H1 (cell line): Measurements from ENCODE around the gene AMH.

Source experiments
- CBX5 ChIP-seq: fragments of 300-800, 300-1000 bp; sonication (generic); IDR thresholded peaks from 2 replicates; pipeline ENCODE4 v1.7.1; 2016; ENCODE audit warnings: antibody characterized with exemption, low read length, low read depth
- CTCF ChIP-seq, 3 experiments: IDR thresholded peaks; 1 replicate in 2 of 3; 2 replicates in 1 of 3; pipeline versions ENCODE4 v1.5.1 to v1.6.1; 2011; ENCODE audit warnings: low read length in 3 of 3, mild to moderate bottlenecking in 3 of 3, inconsistent platforms in 2 of 3, low read depth in 1 of 3, moderate library complexity in 1 of 3; ENCODE audit not compliant: insufficient read depth in 1 of 3; ENCODE audit errors: control extremely low read depth in 1 of 3
- RAD21 ChIP-seq, 2 experiments: IDR thresholded peaks in 1 of 2; conservative IDR thresholded peaks in 1 of 2; 2 replicates each; pipeline ENCODE4 v1.6.1; 2011; ENCODE audit warnings: low read depth in 2 of 2, low read length in 2 of 2, improper control_type of control experiment in 1 of 2, inconsistent platforms in 1 of 2, mild to moderate bottlenecking in 1 of 2, moderate library complexity in 1 of 2

- TF ChIP-seq CTCF (IDR thresholded peaks at IDR 0.05; ENCODE audit: control extremely low read depth in 1 of 3, insufficient read depth in 1 of 3, low read depth in 1 of 3, low read length in 3 of 3) (no peak), CBX5 (no peak), RAD21 (IDR thresholded peaks at IDR 0.05 in 1 of 2, conservative IDR thresholded peaks at IDR 0.05 in 1 of 2; ENCODE audit: low read depth in 2 of 2, low read length in 2 of 2) (no peak)
Observed at GRCh38 chr19:2288338-2288817, 39.3 kb downstream of the AMH start.
